CD14-positive monocyte (primary cell): ENCODE results near the gene DCP1B. TPM values are rescaled to one million over a fixed set of nuclear protein-coding genes. Genes with fewer than 3 reads are reported as not detected.

Experiments
- DNase-seq, 3 donors: peaks; one replicate each; pipeline ENCODE4 v3.0.0-alpha.2; 2011 to 2022
- H2AFZ ChIP-seq: 2 replicates; pipeline ENCODE4 v1.6.0; 2012; ENCODE audit warnings: mild to moderate bottlenecking, low read depth, low read length, inconsistent platforms; ENCODE audit not compliant: insufficient read depth, poor library complexity, severe bottlenecking
- H3K27ac ChIP-seq, 2 donors: 1 replicate in 1 of 2; 2 replicates in 1 of 2; pipeline ENCODE4 v1.5.1; 2012 to 2013; ENCODE audit warnings: low read length in 2 of 2, control low read depth in 1 of 2, inconsistent platforms in 1 of 2, low read depth in 1 of 2, mild to moderate bottlenecking in 1 of 2
- H3K27me3 ChIP-seq, 2 donors: one replicate each; pipeline versions ENCODE4 v1.6.0 to v1.6.1; 2011 to 2013; ENCODE audit warnings: low read length in 2 of 2; ENCODE audit not compliant: control insufficient read depth in 2 of 2, insufficient read depth in 2 of 2
- H3K36me3 ChIP-seq, 2 donors: replicated peaks in 1 of 2; 1 replicate in 1 of 2; 2 replicates in 1 of 2; pipeline versions ENCODE4 v1.5.1 to v1.6.1; 2012 to 2013; ENCODE audit warnings: low read length in 2 of 2, control low read depth in 1 of 2, inconsistent platforms in 1 of 2, mild to moderate bottlenecking in 1 of 2; ENCODE audit not compliant: insufficient read depth in 2 of 2, control insufficient read depth in 1 of 2
- H3K4me1 ChIP-seq, 2 donors: 1 replicate in 1 of 2; 2 replicates in 1 of 2; pipeline versions ENCODE4 v1.5.1 to v1.6.1; 2012 to 2013; ENCODE audit warnings: low read length in 2 of 2, control low read depth in 1 of 2, inconsistent platforms in 1 of 2, mild to moderate bottlenecking in 1 of 2, moderate library complexity in 1 of 2; ENCODE audit not compliant: insufficient read depth in 2 of 2, control insufficient read depth in 1 of 2
- H3K4me2 ChIP-seq: replicated peaks from 2 replicates; pipeline ENCODE3; 2012; ENCODE audit warnings: low read length, moderate library complexity, mild to moderate bottlenecking; ENCODE audit not compliant: poor library complexity, severe bottlenecking; ENCODE audit errors: extremely low read depth
- H3K4me3 ChIP-seq, 3 experiments: fragments of 200-600 bp in 1 of 3; sonication (generic) in 1 of 3; replicated peaks in 1 of 3; 1 replicate in 2 of 3; 2 replicates in 1 of 3; pipeline ENCODE4 v1.5.1; 2011 to 2013; ENCODE audit warnings: low read length in 3 of 3, mild to moderate bottlenecking in 3 of 3, control low read depth in 2 of 3, low read depth in 2 of 3, inconsistent platforms in 1 of 3, moderate library complexity in 1 of 3
- H3K79me2 ChIP-seq: 2 replicates; pipeline ENCODE4 v1.6.0; 2012; ENCODE audit warnings: mild to moderate bottlenecking, control low read depth, inconsistent platforms, low read length, moderate library complexity; ENCODE audit not compliant: insufficient read depth
- H3K9ac ChIP-seq: 2 replicates; pipeline ENCODE4 v1.6.0; 2017; ENCODE audit warnings: low read length, mild to moderate bottlenecking; ENCODE audit not compliant: insufficient read depth, poor library complexity, severe bottlenecking
- H3K9me3 ChIP-seq, 2 donors: replicated peaks in 1 of 2; 1 replicate in 1 of 2; 2 replicates in 1 of 2; pipeline versions ENCODE4 v1.5.1 to v1.6.1; 2012 to 2013; ENCODE audit warnings: low read length in 2 of 2, control low read depth in 1 of 2; ENCODE audit not compliant: control insufficient read depth in 1 of 2, insufficient read depth in 1 of 2
- H4K20me1 ChIP-seq: 2 replicates; pipeline ENCODE4 v1.6.0; 2012; ENCODE audit warnings: mild to moderate bottlenecking, low read length, control low read depth, moderate library complexity; ENCODE audit not compliant: insufficient read depth
- H3K27ac Mint-ChIP-seq, 7 donors: one replicate each; pipeline ENCODE4 v1.8.0; 2020; ENCODE audit warnings: mild to moderate bottlenecking in 7 of 7, mixed read lengths in 7 of 7, moderate library complexity in 6 of 7, inconsistent platforms in 2 of 7
- H3K27me3 Mint-ChIP-seq, 3 donors: one replicate each; pipeline ENCODE4 v1.8.0; 2021 to 2022; ENCODE audit warnings: low read depth in 3 of 3, mild to moderate bottlenecking in 3 of 3, mixed read lengths in 3 of 3, moderate library complexity in 3 of 3, inconsistent platforms in 1 of 3
- H3K36me3 Mint-ChIP-seq, 2 donors: one replicate each; pipeline ENCODE4 v1.8.0; 2020; ENCODE audit warnings: mixed read lengths in 2 of 2, inconsistent platforms in 1 of 2, mild to moderate bottlenecking in 1 of 2
- H3K4me1 Mint-ChIP-seq: one replicate; pipeline ENCODE4 v1.8.0; 2020; ENCODE audit warnings: mild to moderate bottlenecking, mixed read lengths
- H3K4me3 Mint-ChIP-seq, 2 donors: one replicate each; pipeline ENCODE4 v1.8.0; 2020; ENCODE audit warnings: mild to moderate bottlenecking in 2 of 2, mixed read lengths in 2 of 2, moderate library complexity in 1 of 2
- H3K9me3 Mint-ChIP-seq, 7 donors: one replicate each; pipeline ENCODE4 v1.8.0; 2020 to 2022; ENCODE audit warnings: mixed read lengths in 7 of 7, mild to moderate bottlenecking in 6 of 7, moderate library complexity in 6 of 7, inconsistent platforms in 2 of 7
- WGBS: methylation state at CpG from one replicate; pipeline ENCODE4 v1.1.5; 2013; ENCODE audit warnings: missing lambda C conversion rate; ENCODE audit not compliant: insufficient coverage; 5-methylcytosine and 5-hydroxymethylcytosine counted together
- intact Hi-C, 2 donors: fragments of 100-400 bp; cut with micrococcal nuclease; formaldehyde crosslinking; loops; one replicate each; pipeline versions ENCODE4 v1.15.0 to v1.15.1; 2023
- polyA plus RNA-seq, 3 donors: library from polyadenylated mRNA; depleted of rRNA in 1 of 3; unstranded in 2 of 3; stranded (reverse) in 1 of 3; fragments of 300-500 nt in 2 of 3; fragments of >200 nt in 1 of 3; fragmentation: Illumina TruSeq in 2 of 3; gene quantifications; 1 replicate in 2 of 3; 2 replicates in 1 of 3; pipeline ENCODE4 v1.2.3, GENCODE V29; 2012 to 2021
- TF ChIP-seq, protein P1 (sequence below): fragments of 200-600 bp; IDR thresholded peaks from one replicate; pipeline ENCODE4 v1.8.0; 2022; ENCODE audit warnings: antibody characterized with exemption, mild to moderate bottlenecking

The DCP1B gene
- polyA plus RNA-seq, 3 donors: 3.6 to 5.1 (median 4.9) TPM

DNA sequence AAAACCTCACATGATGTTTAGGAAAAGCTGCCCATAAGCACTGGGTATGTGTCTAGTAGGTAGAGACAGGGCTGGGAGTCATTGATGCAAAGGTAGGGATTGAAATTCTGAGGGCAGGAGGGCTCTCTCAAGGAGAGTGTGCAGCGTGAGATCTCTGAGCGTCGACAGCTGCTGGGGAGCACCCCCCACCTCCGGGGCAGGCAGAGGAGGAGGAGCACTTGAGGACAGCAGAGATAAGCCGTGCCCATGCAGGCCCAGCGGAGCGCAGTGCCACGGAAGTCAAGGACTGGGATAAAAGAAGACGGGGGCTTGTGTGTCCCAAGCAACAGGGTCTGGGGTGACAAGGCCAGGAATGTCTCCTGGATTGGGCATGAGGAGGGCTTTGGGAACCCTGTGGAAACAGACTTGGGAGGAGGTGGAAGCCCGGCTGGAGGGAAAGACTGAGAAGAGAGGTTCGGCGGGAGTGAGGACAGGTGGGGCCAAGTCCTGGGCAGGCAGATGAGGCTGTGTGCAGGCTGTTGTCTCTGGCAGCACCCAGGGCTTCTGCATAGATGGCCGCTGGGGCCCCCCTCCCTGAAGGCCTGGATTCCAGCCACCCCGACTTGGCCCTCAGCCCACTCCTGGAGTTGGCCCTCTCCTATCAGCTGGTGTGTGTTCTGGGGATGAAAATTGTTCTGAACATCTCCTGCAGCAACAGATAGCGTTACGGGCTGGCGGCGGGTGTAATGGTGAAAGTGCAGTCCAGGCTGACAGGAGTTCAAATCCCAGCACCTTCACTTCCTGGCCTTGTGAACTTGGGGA lies 87.7 kb downstream of the DCP1B start:
- Mint-ChIP-seq H3K27me3 (peaks cover 2 to 6% (median 4%) of the 10 kb centered on the region in 3 donors), H3K4me3 (peak overlapping the region in 1 of 2 donors; percentile 50), H3K4me1 (peaks cover 47% of the 10 kb centered on the region), H3K27ac (peak overlapping the region in 2 of 7 donors; percentile 1 to 65), H3K9me3 (no peaks in the 10 kb centered on the region), H3K36me3 (peaks cover 10 to 13% of the 10 kb centered on the region in 2 donors)
- peaks cover 36 to 48% of the 10 kb centered on the region in 2 donors for H3K4me1 ChIP-seq
- no peak overlapping the region for H3K27ac ChIP-seq
- peak overlapping the region; percentile 81 for H3K4me2 ChIP-seq
- H3K4me3 ChIP-seq: no peak overlapping the region
- peak overlapping the region; percentile 87 for H2AFZ ChIP-seq
- H3K9ac ChIP-seq: no peak overlapping the region
- no peaks in the 10 kb centered on the region for H4K20me1 ChIP-seq
- TF ChIP-seq, protein P1, sequence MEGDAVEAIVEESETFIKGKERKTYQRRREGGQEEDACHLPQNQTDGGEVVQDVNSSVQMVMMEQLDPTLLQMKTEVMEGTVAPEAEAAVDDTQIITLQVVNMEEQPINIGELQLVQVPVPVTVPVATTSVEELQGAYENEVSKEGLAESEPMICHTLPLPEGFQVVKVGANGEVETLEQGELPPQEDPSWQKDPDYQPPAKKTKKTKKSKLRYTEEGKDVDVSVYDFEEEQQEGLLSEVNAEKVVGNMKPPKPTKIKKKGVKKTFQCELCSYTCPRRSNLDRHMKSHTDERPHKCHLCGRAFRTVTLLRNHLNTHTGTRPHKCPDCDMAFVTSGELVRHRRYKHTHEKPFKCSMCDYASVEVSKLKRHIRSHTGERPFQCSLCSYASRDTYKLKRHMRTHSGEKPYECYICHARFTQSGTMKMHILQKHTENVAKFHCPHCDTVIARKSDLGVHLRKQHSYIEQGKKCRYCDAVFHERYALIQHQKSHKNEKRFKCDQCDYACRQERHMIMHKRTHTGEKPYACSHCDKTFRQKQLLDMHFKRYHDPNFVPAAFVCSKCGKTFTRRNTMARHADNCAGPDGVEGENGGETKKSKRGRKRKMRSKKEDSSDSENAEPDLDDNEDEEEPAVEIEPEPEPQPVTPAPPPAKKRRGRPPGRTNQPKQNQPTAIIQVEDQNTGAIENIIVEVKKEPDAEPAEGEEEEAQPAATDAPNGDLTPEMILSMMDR: no peak
- H3K79me2 ChIP-seq: peaks cover 35% of the 10 kb centered on the region
- intact Hi-C loops: no loop called here
- H3K36me3 ChIP-seq: peaks cover 0 to 3% of the 10 kb centered on the region in 2 donors
- WGBS: 95% methylated on average over 18 of the region's 18 CpGs
- peak in 1 of 3 donors; percentile 2 for DNase-seq
- H3K27me3 ChIP-seq: no peaks in the 10 kb centered on the region
- H3K9me3 ChIP-seq: no peaks in the 10 kb centered on the region

DNA sequence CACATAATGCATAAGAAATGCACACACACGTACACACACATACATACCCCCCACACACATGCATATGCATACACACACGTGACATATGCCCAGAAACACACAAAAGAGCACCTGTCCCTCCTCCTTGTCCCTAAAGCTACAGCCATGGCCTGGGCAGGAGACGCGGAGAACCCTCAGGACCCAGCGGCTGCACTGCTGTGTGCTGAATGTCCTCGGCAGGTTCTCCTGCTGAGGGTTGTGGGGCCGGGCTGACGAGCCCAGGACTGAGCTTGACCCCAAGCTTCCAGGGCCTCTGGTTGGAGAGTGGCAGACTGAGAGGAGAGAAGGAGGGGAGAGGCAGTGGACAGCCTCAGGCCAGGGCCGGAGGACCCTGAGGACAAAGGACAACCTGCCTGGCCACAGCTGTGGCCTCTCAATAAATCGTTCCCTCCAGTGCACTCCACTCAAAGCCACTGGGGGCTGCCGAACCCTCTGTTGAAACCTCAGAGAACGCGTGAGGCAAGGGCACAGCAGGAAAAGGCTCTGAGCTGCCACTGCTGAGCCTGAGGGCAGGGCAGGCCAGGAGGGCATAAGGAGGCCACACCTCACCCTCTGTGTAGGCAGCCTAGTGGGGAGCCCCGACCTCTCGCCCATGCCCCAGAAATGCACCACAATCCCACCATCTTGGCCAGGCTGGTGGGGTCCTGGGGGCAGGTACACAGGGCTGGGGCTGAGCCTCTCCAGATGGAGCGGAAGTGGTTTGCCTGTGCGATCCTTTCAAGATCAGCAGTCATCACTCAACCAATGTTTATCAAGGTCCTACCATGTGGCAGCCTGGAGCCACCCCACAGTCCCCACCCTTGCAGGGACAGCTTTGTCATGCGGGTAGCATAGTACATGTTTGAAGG lies 88.9 kb downstream of the DCP1B start:
- intact Hi-C loops: no loop called here
- H3K27me3 Mint-ChIP-seq: peaks cover 2 to 6% (median 6%) of the 10 kb centered on the region in 3 donors
- H3K4me1 ChIP-seq: peaks cover 25 to 37% of the 10 kb centered on the region in 2 donors
- no peaks in the 10 kb centered on the region for H4K20me1 ChIP-seq
- TF ChIP-seq, protein P1: no peak
- H3K27ac ChIP-seq: no peak overlapping the region
- no peak overlapping the region for H3K4me3 ChIP-seq
- peaks cover 0 to 3% (median 0%) of the 10 kb centered on the region in 7 donors for H3K9me3 Mint-ChIP-seq
- H3K36me3 ChIP-seq: peaks cover 0 to 3% of the 10 kb centered on the region in 2 donors
- H3K4me2 ChIP-seq: no peak overlapping the region
- peaks cover 41% of the 10 kb centered on the region for H3K4me1 Mint-ChIP-seq
- H3K9ac ChIP-seq: peak overlapping the region; percentile 36
- no peak overlapping the region for H3K27ac Mint-ChIP-seq
- peaks cover 5 to 7% of the 10 kb centered on the region in 2 donors for H3K36me3 Mint-ChIP-seq
- WGBS: 66% methylated on average over 16 of the region's 18 CpGs
- no peaks in the 10 kb centered on the region for H3K27me3 ChIP-seq
- H2AFZ ChIP-seq: no peak overlapping the region
- no peak overlapping the region for H3K4me3 Mint-ChIP-seq
- DNase-seq: peak in 1 of 3 donors; percentile 1
- H3K79me2 ChIP-seq: peaks cover 27% of the 10 kb centered on the region
- H3K9me3 ChIP-seq: no peaks in the 10 kb centered on the region
